ENCODE measurements around the gene ASIC2.

ASIC2 gene

DNA sequence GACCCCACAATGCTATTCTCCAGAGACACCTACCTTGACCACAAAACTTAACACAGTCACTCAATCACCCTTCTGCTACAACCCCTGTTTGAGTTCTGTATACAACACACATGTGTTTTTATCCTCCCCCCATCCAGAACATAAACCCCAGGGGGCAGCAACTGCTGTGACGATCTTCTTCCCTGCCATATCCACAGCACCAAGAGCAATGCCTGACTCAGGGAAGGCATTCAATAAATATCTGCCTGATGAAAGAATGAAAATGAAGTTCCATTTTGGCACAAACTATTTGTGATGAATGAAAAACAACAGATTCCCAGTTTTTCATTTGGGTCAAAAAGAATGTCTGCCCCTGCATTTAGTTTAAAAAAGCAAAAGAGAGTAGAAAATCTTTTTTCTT is 27.0 kb downstream of the ASIC2 start:
- no peaks in the 10 kb centered on the region for H3K4me1 ChIP-seq (ENCODE audit: control insufficient read depth, low read length)
- H3K27me3 ChIP-seq (ENCODE audit: control insufficient read depth, low read length) = no peaks in the 10 kb centered on the region
- H3K4me3 ChIP-seq (ENCODE audit: low read length) = no peak overlapping the region
- H3K36me3 ChIP-seq (ENCODE audit: control insufficient read depth, low read length) = no peaks in the 10 kb centered on the region
- no peaks in the 10 kb centered on the region for H3K9me3 ChIP-seq (ENCODE audit: control insufficient read depth, insufficient read depth, low read length)
- H3K9me2 ChIP-seq (replicated peaks; ENCODE audit: control insufficient read depth, low read length) = no peaks in the 10 kb centered on the region
- no peaks in the 10 kb centered on the region for H4K20me1 ChIP-seq (ENCODE audit: control insufficient read depth, insufficient read depth, low read depth, low read length)
- no peaks in the 10 kb centered on the region for H3F3A ChIP-seq (ENCODE audit: control insufficient read depth, insufficient read depth)
- TF ChIP-seq, protein P1, sequence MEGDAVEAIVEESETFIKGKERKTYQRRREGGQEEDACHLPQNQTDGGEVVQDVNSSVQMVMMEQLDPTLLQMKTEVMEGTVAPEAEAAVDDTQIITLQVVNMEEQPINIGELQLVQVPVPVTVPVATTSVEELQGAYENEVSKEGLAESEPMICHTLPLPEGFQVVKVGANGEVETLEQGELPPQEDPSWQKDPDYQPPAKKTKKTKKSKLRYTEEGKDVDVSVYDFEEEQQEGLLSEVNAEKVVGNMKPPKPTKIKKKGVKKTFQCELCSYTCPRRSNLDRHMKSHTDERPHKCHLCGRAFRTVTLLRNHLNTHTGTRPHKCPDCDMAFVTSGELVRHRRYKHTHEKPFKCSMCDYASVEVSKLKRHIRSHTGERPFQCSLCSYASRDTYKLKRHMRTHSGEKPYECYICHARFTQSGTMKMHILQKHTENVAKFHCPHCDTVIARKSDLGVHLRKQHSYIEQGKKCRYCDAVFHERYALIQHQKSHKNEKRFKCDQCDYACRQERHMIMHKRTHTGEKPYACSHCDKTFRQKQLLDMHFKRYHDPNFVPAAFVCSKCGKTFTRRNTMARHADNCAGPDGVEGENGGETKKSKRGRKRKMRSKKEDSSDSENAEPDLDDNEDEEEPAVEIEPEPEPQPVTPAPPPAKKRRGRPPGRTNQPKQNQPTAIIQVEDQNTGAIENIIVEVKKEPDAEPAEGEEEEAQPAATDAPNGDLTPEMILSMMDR (IDR thresholded peaks at IDR 0.05; ENCODE audit: low read depth, low read length, poor library complexity, severe bottlenecking) = no peak
- TF ChIP-seq EZH2phosphoT487 (IDR thresholded peaks at IDR 0.05; ENCODE audit: borderline replicate concordance, low read length) = no peak
- H3K79me2 ChIP-seq (ENCODE audit: control insufficient read depth, low read length) = no peaks in the 10 kb centered on the region
- no peak overlapping the region for H3K4me2 ChIP-seq (ENCODE audit: low read length)
- no peak overlapping the region for H3K27ac ChIP-seq (ENCODE audit: low read depth, low read length)

DNA sequence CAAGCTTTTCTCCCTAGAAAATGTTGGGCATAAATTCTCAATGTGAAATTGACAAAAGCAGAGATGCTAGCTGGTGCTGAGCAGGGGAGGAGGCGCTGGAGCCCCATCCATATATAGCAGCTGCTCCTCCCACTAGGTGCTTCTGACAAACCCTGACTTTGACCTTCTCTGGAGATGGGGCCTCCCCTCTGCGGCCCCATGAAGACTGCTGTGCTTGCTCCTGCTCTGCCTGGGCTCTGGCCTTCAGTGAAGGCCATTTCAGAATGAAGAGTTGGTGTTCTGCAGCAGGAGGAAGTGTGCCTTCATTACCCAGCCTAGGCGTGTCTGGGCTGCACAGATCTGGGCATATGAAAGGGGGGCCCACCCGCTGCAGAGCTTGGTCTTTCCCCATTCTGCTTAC is 29.7 kb downstream of the ASIC2 start:
- no peaks in the 10 kb centered on the region for H3K79me2 ChIP-seq (ENCODE audit: control insufficient read depth, low read length)
- H3K27ac ChIP-seq (ENCODE audit: low read depth, low read length) = no peak overlapping the region
- no peaks in the 10 kb centered on the region for H3K4me1 ChIP-seq (ENCODE audit: control insufficient read depth, low read length)
- no peak for TF ChIP-seq EZH2phosphoT487 (IDR thresholded peaks at IDR 0.05; ENCODE audit: borderline replicate concordance, low read length)
- TF ChIP-seq, protein P1 (IDR thresholded peaks at IDR 0.05; ENCODE audit: low read depth, low read length, poor library complexity, severe bottlenecking) = no peak
- no peaks in the 10 kb centered on the region for H3K9me2 ChIP-seq (replicated peaks; ENCODE audit: control insufficient read depth, low read length)
- no peaks in the 10 kb centered on the region for H3F3A ChIP-seq (ENCODE audit: control insufficient read depth, insufficient read depth)
- H3K27me3 ChIP-seq (ENCODE audit: control insufficient read depth, low read length) = no peaks in the 10 kb centered on the region
- no peaks in the 10 kb centered on the region for H3K9me3 ChIP-seq (ENCODE audit: control insufficient read depth, insufficient read depth, low read length)
- H4K20me1 ChIP-seq (ENCODE audit: control insufficient read depth, insufficient read depth, low read depth, low read length) = no peaks in the 10 kb centered on the region
- no peaks in the 10 kb centered on the region for H3K36me3 ChIP-seq (ENCODE audit: control insufficient read depth, low read length)
- no peak overlapping the region for H3K4me3 ChIP-seq (ENCODE audit: low read length)
- H3K4me2 ChIP-seq (ENCODE audit: low read length) = no peak overlapping the region

DNA sequence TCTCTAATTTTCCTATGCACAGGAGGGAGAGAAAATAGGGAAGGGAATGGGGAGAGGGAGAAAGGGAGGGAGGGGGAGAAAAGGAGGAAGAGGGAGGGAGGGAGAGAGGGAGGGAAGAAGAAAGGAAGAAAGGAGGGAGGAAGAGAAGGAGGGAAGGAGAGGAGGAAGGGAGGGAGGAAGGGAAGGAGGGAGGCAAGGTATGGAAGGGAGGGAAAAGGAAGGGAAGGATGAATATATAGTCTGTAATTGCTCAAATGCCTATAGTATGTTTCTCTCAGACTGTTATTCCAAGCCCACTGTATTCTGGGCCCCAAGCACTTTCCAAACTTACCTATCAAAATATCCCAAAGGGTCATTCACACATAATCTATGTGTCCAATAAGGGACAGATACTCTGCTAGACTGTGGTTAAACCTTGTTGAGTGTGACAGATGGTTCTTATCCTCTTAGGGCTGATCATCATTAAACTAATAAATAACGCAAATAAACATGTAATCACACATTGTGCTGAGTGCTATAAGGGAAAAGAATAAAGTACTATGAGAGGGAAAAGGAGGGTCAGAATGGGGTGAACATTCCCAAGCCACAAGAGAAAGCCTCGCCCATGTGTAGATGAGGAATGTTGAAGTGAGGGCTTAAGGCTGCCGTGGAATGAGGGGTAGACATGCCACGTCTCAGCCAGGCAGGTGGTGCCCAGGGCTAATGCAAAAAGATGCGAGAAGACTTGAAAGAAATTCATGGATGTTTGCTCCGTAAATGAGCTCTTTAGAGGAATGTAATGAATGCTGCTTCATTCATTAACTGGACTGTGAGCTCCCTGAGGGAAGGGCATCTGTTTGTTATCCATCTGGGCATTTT is 30.6 kb downstream of the ASIC2 start:
- Histone ChIP-seq H3K9me2 (replicated peaks; ENCODE audit: control insufficient read depth, low read length) (no peaks in the 10 kb centered on the region), H3K9me3 (ENCODE audit: control insufficient read depth, insufficient read depth, low read length) (no peaks in the 10 kb centered on the region), H3K4me1 (ENCODE audit: control insufficient read depth, low read length) (no peaks in the 10 kb centered on the region), H3K4me3 (ENCODE audit: low read length) (no peak overlapping the region), H3K4me2 (ENCODE audit: low read length) (no peak overlapping the region), H4K20me1 (ENCODE audit: control insufficient read depth, insufficient read depth, low read depth, low read length) (no peaks in the 10 kb centered on the region), H3K27ac (ENCODE audit: low read depth, low read length) (no peak overlapping the region), H3F3A (ENCODE audit: control insufficient read depth, insufficient read depth) (no peaks in the 10 kb centered on the region), H3K27me3 (ENCODE audit: control insufficient read depth, low read length) (no peaks in the 10 kb centered on the region), H3K79me2 (ENCODE audit: control insufficient read depth, low read length) (no peaks in the 10 kb centered on the region), H3K36me3 (ENCODE audit: control insufficient read depth, low read length) (no peaks in the 10 kb centered on the region)
- TF ChIP-seq, protein P1 (IDR thresholded peaks at IDR 0.05; ENCODE audit: low read depth, low read length, poor library complexity, severe bottlenecking) = no peak
- TF ChIP-seq EZH2phosphoT487 (IDR thresholded peaks at IDR 0.05; ENCODE audit: borderline replicate concordance, low read length) = no peak
